Femur (tissue), 1 donor: ENCODE data around the gene AURKAIP1.

ENCODE experiments used
- DNase-seq: peaks from one replicate; pipeline ENCODE4 v3.0.0-alpha.2; 2017

Gene AURKAIP1

GRCh38 chr1:1359664-1360468, 15.1 kb downstream of the AURKAIP1 start:
- DNase-seq: peak; percentile 90

DNA sequence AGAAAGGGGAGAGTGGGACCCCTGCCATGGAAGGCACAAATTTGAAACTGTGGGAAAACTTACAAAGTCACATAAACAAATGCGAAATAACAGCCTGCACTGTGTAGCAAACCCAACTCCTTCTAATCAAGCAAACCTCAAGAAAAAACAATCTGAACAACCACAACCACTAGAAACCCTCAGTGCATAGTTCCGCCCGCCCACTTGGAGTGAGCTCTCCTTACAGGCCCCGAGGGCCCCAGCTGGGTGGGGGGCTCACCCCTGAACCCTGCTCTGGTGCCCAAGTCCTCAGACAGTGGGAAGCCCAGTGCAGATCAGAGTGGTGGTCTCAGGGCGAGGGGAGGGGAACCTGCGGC, 15.7 kb downstream of the AURKAIP1 start:
- peak; percentile 80 for DNase-seq

GRCh38 chr1:1358433-1359271, 16.4 kb downstream of the AURKAIP1 start, which contains the start of gene MXRA8:
Gene MXRA8 (minus strand): TSS chr1:1358555. CDS start chr1:1358504, 51 bp downstream.
- DNase-seq: peak; percentile 94

DNA sequence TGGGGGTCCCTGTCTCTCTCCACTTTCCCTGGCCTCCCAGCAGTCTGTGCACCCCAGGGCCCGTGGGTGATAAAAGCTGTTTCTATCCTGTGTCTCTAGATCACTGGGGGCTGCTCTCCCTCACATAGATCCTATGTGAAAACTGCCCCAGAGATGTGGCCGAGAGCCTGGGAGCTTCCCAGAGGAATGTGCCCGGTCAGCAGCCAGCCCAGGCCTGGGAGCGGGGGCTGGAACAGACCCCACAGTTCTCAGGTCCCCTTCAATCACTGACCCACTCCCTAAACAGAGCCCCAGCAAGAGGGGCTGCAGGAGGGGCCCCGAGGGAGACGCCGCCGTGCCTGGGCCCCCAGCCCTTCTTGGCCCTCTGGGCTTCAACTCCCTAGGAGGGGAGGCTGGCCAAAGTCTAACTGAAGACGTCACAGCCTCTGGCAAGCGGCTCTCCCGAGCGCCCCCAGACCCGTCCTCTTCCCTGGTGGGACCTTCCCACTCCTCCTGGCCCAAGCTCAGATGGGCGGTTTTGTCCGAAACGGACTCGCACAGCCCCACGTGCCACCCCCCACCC, 17.1 kb downstream of the AURKAIP1 start:
- DNase-seq: peak; percentile 49

DNA sequence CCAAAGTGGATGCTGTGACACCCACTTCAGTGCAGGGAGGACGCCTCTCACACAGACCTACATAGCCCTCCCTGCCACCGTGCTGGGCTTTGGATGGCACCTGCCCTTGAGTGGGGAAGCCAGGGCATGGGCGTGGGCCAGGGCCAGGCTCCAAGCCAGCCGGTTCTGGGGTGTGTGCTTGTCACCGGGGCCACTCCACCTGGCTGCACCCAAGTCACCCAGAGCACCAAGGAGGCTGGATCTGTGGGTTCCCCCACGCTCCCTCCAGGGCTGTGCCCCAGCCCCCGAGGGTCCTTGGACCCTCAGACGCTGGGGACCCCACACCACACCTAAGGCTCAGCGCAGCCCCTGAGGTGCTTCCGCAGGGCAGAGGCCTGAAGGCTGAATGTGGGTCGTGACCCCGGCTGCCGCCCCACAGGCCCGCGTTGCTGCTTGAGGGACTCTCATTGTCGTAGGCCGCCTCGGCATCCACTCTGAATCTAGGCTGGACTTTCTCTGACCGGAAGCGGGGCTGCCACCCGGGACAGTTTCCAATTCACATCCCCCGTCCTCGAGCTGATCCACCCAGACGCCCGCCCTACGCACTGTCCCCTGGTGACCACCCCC, 18.1 kb downstream of the AURKAIP1 start:
- DNase-seq: peak; percentile 31

- peak; percentile 24 for DNase-seq
Measured at GRCh38 chr1:1356166-1356795, 18.7 kb downstream of the AURKAIP1 start.

DNA sequence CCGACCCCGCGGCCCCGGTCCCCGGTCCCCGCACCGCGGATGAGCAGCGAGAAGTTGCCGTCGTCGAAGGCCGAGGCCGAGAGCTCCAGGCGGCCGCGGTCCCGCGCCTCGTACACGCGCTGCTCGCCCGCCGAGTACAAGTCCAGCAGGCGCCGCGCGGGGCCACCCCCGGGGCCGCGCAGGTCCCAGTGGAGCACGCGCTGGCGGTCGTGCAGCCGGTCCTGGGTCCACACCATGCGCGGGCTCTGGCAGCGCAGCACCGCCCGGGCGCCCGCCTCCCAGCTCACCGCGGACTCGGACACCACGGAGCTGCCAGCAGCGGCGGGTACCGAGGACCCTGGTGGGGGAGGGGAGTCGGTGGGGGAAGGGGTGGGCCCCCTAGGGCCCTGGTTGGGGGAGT, 19.6 kb downstream of the AURKAIP1 start:
- DNase-seq: peak; percentile 40

DNA sequence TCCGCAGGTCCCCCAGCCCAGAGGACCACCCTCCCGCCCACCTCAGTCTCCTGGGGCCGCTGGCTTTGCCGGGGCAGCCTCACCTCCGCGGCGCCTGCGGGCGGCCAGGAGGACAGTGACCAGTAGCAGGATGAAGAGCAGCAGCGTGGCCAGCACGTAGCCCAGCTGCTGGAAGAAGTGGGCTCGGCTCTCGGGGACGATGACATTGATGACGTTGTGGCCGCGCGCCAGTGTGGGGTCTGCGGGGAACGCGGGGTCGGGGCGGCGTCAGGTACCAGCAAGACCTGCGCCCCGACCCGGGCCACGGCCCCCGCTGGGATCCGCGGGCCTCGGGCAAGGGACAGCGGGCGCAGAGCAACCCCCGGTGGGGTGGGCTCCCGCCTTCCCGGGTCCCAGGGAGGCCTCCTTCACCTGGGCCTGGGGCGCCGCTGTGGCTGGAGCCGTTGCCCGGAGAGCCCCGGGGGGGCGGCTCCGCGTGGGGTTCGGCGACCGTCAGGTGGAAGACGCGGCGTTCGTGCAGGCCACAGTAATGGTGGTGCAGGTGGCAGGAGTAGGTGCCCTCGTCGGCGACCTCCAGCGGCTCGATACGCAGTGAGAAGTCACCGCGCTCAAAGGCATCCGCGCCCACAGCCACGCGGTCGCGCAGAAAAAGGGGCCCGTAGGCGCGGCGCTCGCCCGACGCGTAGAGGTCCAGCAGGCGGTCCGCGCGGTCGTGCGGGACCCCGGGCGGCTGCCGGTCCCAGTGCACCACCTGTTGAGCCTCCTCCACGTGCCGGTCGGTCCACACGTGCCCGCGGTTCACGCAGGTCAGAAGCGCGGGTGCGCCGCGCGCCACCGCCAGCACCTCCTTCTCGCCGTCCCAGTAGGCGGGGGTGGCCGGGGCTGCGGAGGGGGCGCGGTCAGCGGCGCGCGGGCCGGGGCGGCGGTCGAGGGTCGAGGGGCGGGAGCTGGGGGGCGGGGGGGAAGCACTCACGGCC, 20.4 kb downstream of the AURKAIP1 start:
- DNase-seq: no peak

DNA sequence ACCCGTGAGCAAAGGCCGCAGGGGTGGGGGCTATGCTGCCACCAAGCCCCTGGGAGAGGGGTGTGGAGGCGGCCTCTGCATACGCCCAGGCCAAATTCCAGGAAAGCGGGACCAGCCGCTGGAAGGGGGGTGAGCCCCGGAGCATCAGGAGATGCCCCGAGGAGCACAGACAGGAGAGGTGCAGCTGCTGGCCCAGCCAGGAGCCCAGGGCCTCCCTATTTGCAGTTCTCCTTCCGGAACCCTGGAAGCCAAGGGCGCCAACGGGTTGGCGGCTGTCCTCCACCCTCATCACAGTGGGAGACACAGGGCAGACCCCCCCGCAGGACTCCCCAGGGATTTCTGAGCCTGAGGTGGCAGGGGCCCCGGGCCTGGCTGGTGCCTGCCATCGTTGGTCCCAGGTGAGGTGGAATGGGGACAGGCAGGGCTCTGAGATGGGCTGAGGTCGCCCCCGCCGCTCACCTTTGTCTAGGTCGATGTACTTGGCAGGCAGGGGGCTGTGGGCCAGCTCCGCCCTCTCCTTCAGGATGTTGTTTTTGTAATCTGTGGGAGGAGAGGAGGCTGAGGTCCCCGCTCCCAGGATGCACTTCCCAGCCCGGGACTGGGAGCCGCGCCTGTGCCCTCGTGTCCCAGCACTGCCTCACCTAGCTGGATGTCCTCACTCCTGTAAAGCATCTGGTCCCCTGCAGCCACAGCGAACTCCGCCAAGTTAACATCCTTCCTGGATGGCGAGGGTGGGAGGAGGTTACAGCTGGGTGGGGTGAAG, 21.4 kb downstream of the AURKAIP1 start:
- DNase-seq: no peak

GRCh38 chr1:1352786-1353388, 22.1 kb downstream of the AURKAIP1 start:
- no peak for DNase-seq

GRCh38 chr1:1351511-1352427, 23.2 kb downstream of the AURKAIP1 start:
- DNase-seq: peak; percentile 84

- DNase-seq: peak; percentile 82
Measured at GRCh38 chr1:1349256-1350012, 25.6 kb downstream of the AURKAIP1 start, which contains the start of gene DVL1. Gene DVL1 (minus strand): TSS chr1:1349418. CDS start chr1:1349065, 353 bp downstream.

- DNase-seq: no peak
Measured at GRCh38 chr1:1348420-1349255, 26.4 kb downstream of the AURKAIP1 start.

- DNase-seq: no peak
Measured at GRCh38 chr1:1347663-1348419, 27.2 kb downstream of the AURKAIP1 start.

DNA sequence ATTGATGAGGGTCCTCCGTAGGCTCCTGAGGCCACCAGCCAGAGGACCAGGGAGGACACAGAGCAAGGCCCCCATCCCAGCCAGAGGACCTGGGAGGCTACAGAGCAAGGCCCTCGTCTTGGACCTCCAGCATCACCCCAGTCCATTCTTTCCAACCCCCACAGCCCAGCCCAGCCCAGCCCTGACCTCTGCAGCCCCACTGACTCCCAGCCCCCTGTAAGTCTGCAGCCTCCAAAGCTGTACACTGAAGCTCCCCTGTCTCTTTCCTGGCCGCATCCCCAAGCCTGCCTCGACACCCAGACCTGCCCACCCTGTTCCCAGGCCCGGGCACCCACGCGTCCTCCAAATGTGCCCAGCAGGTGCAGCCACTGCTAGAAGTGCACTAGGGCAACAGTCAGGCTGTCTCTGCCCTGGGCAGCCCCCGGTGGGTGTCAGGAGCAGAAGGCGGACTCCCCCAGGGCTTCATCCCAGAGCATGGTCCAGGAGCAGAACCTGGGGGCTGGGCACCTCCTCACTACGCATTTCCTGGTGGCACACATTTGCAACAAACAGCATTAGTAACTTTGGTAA, 27.9 kb downstream of the AURKAIP1 start:
- DNase-seq: no peak

DNA sequence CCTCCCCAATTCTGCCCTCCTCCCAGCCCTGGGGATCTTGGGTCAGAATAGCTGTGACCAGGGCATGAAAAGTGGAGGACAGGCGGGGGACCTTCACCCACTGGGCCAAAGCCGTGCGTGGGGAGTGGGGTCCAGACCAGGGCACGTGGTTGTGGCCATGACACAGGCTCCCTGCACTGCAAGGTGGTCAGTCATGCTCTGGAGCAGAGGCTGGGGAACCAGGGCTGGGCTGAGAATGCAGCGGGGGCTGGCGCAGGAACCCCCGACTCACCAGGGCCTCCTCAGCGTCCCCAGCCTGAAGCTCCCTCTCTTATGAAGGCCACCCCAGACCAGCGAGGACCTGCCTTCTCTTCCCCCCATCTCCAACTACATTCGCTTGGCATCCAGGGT, 28.5 kb downstream of the AURKAIP1 start:
- DNase-seq: no peak
